Naive B cell (primary cell): Measurements from ENCODE around the gene EIF5A2. TPM values are rescaled to one million over a fixed set of nuclear protein-coding genes. Genes with fewer than 3 reads are reported as not detected.
"Not testable (repeated sequence)": the region's sequence is repeated elsewhere in the genome, so short reads cannot be mapped to it uniquely, and the experiment has no call there.

Experiments
- ATAC-seq, 2 donors: fragments of 150-1000 bp; cut with Tn5 transposase; 2 replicates each; pipeline ENCODE4 v1.10.0; 2021; ENCODE audit warnings: low read depth in 2 of 2, mild to moderate bottlenecking in 2 of 2, moderate library complexity in 2 of 2
- DNase-seq: peaks from one replicate; pipeline ENCODE4 v3.0.0; 2022
- H3K27ac Mint-ChIP-seq, 6 donors: one replicate each; pipeline ENCODE4 v1.8.0; 2020 to 2022; ENCODE audit warnings: mild to moderate bottlenecking in 6 of 6, mixed read lengths in 6 of 6, moderate library complexity in 5 of 6, inconsistent platforms in 2 of 6
- H3K27me3 Mint-ChIP-seq, 3 donors: one replicate each; pipeline ENCODE4 v1.8.0; 2021 to 2022; ENCODE audit warnings: mixed read lengths in 3 of 3, mild to moderate bottlenecking in 1 of 3
- H3K36me3 Mint-ChIP-seq, 2 donors: one replicate each; pipeline ENCODE4 v1.8.0; 2020 to 2022; ENCODE audit warnings: mixed read lengths in 2 of 2, inconsistent platforms in 1 of 2, mild to moderate bottlenecking in 1 of 2
- H3K4me1 Mint-ChIP-seq, 3 donors: one replicate each; pipeline ENCODE4 v1.8.0; 2020 to 2022; ENCODE audit warnings: mixed read lengths in 3 of 3, inconsistent platforms in 1 of 3, mild to moderate bottlenecking in 1 of 3, moderate library complexity in 1 of 3
- H3K4me3 Mint-ChIP-seq, 8 donors: one replicate each; pipeline ENCODE4 v1.8.0; 2020 to 2022; ENCODE audit warnings: mild to moderate bottlenecking in 8 of 8, mixed read lengths in 8 of 8, moderate library complexity in 8 of 8, inconsistent platforms in 2 of 8
- H3K9me3 Mint-ChIP-seq, 7 donors: one replicate each; pipeline ENCODE4 v1.8.0; 2020 to 2022; ENCODE audit warnings: mixed read lengths in 7 of 7, mild to moderate bottlenecking in 5 of 7, inconsistent platforms in 2 of 7, moderate library complexity in 1 of 7
- polyA plus RNA-seq, 6 donors: library from polyadenylated mRNA; unstranded; fragments of 300-500 nt; fragmentation: Illumina TruSeq; gene quantifications; one replicate each; pipeline ENCODE4 v1.2.3, GENCODE V29; 2021; ENCODE audit warnings: low read depth in 6 of 6

Gene EIF5A2
- polyA plus RNA-seq, 6 donors from 2014 or later: 4.4 to 6.6 (median 5.8) TPM

DNA sequence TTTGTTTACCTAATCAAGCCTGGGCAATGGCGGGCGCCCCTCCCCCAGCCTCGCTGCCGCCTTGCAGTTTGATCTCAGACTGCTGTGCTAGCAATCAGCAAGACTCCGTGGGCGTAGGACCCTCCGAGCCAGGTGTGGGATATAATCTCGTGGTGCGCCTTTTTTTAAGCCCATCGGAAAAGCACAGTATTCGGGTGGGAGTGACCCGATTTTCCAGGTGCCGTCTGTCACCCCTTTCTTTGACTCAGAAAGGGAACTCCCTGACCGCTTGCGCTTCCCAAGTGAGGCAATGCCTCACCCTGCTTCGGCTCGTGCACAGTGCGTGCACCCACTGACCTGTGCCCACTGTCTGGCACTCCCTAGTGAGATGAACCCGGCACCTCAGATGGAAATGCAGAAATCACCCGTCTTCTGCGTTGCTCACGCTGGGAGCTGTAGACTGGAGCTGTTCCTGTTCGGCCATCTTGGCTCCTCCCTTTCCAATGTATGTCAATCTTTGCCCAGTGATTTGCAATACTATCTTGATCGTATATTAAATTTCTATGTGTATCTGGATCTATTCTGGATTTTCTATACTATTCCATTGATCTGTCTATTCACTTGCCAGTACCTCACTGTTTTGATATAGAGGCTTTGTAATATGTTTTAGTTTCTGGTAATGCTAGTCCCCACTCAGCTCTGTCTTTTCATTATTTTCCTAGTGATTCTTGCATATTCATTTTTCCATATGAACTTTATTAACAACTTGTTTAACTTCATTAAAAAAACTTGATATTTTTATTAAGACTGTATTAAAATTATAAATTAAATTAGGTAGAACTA is 24.1 kb downstream of the EIF5A2 start:
- not testable (repeated sequence) for DNase-seq, H3K4me3 Mint-ChIP-seq, H3K9me3 Mint-ChIP-seq, H3K27ac Mint-ChIP-seq, H3K4me1 Mint-ChIP-seq, ATAC-seq, H3K36me3 Mint-ChIP-seq
- peaks cover 0 to 13% (median 5%) of the 10 kb centered on the region in 3 donors for H3K27me3 Mint-ChIP-seq

DNA sequence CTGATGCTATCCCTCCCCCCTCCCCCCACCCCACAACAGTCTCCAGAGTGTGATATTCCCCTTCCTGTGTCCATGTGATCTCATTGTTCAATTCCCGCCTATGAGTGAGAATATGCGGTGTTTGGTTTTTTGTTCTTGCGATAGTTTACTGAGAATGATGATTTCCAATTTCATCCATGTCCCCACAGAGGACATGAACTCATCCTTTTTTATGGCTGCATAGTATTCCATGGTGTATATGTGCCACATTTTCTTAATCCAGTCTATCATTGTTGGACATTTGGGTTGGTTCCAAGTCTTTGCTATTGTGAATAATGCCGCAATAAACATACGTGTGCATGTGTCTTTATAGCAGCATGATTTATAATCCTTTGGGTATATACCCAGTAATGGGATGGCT is 29.7 kb downstream of the EIF5A2 start:
- not testable (repeated sequence) for H3K36me3 Mint-ChIP-seq, H3K4me3 Mint-ChIP-seq, H3K4me1 Mint-ChIP-seq, H3K27me3 Mint-ChIP-seq, DNase-seq, ATAC-seq, H3K27ac Mint-ChIP-seq
- peaks cover 0 to 15% (median 7%) of the 10 kb centered on the region in 7 donors for H3K9me3 Mint-ChIP-seq

DNA sequence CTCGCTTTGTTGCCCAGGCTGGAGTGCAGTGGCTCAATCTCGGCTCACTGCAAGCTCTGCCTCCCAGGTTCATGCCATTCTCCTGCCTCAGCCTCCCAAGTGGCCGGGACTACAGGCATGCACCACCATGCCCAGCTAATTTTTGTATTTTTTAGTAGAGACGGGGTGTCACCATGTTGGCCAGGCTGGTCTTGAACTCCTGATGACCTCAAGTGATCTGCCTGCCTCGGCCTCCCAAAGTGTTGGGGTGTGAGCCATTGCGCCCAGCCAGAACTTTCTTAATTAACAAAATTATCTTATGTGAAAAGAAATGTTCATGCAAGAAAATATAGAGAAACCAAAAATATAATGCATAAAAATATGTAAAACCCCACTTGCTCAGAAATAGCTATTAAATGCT is 31.1 kb downstream of the EIF5A2 start:
- H3K9me3 Mint-ChIP-seq: peaks cover 0 to 15% (median 8%) of the 10 kb centered on the region in 7 donors
- not testable (repeated sequence) for H3K4me1 Mint-ChIP-seq, H3K27ac Mint-ChIP-seq, H3K4me3 Mint-ChIP-seq, DNase-seq, H3K27me3 Mint-ChIP-seq, ATAC-seq, H3K36me3 Mint-ChIP-seq

DNA sequence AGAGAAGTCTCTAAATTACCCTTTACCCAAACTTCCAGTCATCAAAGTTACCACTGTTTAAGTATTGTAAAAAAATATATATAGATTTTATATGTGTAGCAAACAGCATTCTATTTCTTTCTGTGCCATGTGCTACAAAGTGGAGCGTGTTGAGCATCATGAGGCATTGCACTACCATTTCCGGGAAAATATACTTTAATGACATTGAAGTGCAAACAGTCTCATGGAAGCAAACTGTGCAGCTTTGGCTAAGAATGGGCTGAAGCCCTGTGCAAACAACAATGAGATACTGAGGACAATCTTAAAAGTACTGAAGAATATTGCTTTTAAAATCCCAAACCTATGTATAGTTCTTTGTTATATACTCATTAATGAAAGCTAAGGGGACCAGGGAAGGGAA is 31.9 kb downstream of the EIF5A2 start:
- Mint-ChIP-seq H3K27ac (no peak overlapping the region), H3K4me3 (no peak overlapping the region), H3K36me3 (no peaks in the 10 kb centered on the region), H3K9me3 (peaks cover 0 to 15% (median 8%) of the 10 kb centered on the region in 7 donors), H3K27me3 (no peaks in the 10 kb centered on the region), H3K4me1 (no peaks in the 10 kb centered on the region)
- ATAC-seq (no peak), DNase-seq (no peak)

DNA sequence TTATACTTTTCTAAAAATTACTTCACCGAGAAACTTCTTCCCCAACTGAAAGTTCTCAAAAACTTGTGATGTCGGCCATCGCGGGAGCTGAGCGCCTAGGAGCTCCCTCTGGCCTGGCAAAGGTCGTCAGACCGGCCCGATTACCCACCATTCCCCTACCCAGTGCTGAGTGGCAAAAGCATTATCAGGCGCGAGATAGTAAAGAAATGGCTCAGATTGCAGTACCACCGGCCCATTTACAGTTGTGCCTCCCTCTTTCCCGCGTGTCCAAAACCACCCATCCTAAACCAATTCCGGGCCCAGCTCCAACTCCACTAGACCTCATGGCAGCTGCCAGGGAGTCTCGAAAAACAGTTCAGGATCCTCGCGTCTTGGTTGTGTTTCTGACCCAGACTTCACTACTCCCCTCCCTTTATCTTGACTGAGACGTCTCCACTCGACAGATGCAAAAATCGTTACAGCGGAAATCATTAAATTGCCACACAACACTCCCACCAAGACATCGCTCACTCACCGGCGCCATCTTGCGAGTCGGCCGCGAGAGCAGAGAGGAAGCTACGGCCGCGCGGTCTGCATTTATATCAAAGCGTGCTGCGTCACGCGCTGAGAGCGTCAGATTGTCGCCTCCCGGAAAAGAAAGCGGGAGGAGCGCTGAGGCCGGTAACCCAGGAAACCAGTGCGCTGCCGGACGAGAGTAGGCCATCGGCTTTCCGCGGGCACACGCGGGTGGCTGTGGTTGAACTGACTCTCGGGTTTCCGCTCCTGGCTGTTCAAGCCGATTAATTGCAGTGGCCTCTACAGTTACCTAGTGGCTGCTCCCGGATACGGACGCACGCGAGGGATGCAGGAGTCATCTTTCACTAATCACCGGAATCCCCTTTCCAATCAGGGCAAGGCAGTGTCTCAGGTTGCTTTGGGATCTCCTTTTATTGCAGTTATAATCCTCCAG is 38.5 kb downstream of the EIF5A2 start, which contains the start of gene RPL22L1:
RPL22L1 (minus strand) TSS at position 551 of the 949 bp plus-strand sequence; CDS start at position 523, 28 bp downstream.
- Mint-ChIP-seq H3K27me3 (no peaks in the 10 kb centered on the region), H3K36me3 (peaks cover 9 to 18% of the 10 kb centered on the region in 2 donors)

DNA sequence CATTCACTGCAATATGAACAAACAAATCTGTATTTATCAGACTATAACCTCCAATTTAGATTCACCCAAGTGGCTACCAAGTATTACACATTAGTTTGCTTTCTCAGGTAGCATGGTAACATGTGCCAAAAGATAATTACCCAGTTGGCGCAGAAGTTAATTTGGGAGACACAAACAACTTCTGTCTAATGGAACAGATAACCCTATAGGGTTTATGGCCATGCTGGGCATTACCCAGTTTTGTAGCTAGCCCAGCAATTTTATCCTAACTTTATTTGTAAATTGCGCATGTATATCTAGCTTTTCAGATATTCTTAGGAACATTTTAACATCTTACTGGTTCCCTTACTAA is 39.2 kb downstream of the EIF5A2 start:
- Mint-ChIP-seq H3K36me3 (peaks cover 9 to 25% of the 10 kb centered on the region in 2 donors), H3K4me1 (peaks cover 20 to 39% (median 33%) of the 10 kb centered on the region in 3 donors), H3K9me3 (peaks cover 0 to 6% (median 4%) of the 10 kb centered on the region in 7 donors), H3K27ac (peak overlapping the region; percentile 97 to 99 (median 99)), H3K4me3 (peak overlapping the region; percentile 91 to 99 (median 98)), H3K27me3 (no peaks in the 10 kb centered on the region)
- no peak for DNase-seq
- ATAC-seq: no peak

More for the DNA sequence above, 38.5 kb downstream of the EIF5A2 start, which contains the start of gene RPL22L1:
- peak within 1 kb of the TSS; percentile 91 to 99 (median 98) for H3K4me3 Mint-ChIP-seq
- H3K4me1 Mint-ChIP-seq: peaks cover 15 to 39% (median 28%) of the 10 kb centered on the region in 3 donors
- peak within 1 kb of the TSS; percentile 97 to 99 (median 99) for H3K27ac Mint-ChIP-seq
- DNase-seq: peak; percentile 94
- peaks cover 0 to 8% (median 4%) of the 10 kb centered on the region in 7 donors for H3K9me3 Mint-ChIP-seq
- peak; percentile 83 to 84 for ATAC-seq

DNA sequence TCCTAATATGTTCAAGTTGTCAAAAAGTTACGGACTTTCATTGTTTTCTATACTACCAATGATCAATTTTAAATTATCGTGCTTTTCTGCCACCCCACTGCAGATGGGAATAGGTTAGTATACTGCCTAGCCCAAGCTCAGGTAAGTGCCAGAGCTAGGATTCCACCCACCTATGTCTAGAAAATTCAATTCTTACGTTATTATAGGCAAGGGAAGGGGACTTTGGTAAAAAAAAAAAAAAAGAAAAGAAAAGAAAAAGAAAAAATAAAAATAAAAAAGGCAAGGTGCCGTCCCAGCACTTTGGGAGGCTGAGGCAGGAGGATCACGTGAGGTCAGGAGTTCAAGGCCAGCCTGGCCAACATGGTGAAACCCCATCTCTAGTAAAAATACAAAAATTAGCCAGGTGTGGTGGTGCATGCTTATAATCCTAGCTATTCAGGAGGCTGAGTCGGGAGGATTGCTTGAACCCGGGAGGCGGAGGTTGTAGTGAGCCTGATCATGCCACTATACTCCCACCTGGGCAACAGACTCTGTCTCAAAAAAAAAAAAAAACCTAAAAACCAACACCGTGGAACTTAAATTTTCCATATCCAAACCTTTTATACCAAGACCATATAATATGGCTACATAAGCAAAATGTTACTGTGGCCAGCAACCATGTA is 39.7 kb downstream of the EIF5A2 start:
- Mint-ChIP-seq H3K4me1 (peaks cover 20 to 39% (median 37%) of the 10 kb centered on the region in 3 donors), H3K36me3 (peaks cover 9 to 27% of the 10 kb centered on the region in 2 donors), H3K4me3 (peak overlapping the region; percentile 91 to 99 (median 98)), H3K27ac (peak overlapping the region; percentile 33 to 99 (median 99)), H3K9me3 (peaks cover 0 to 2% (median 0%) of the 10 kb centered on the region in 7 donors), H3K27me3 (no peaks in the 10 kb centered on the region)
- no peak for DNase-seq
- no peak for ATAC-seq

DNA sequence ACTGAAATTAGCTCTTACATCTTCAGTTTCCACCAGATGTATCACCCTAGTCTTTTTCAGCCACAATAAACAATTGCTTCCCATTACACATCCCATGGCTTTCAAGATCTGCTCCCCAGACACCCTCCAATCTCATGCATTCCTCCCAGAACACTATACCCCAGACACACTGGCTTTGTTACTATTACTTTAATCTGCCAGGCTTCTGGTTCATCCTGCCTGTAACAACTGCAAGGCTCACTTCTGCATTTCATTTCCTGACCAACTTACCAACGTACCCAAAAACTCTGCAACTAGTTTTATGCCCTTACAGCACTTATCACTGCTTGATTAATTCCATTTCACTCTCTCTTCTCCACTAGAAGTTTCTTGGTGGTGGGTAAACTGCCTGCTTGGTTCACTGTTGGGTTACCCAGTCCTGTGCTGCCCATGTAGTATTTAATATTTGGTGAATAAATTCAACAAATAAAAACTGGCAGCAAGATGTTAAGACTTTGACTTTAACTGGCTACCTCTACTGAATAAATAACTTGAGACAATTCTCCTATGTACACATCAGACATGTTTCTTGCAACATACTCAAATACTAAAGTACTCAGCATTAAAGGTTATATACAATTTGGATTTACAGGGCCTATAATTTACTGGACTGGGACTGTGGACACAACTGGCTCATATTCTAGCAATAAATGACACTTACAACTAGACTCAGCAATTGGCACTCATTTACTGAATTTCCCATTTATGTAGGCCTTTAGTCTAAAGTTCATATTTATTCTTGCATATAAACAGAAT is 41.1 kb downstream of the EIF5A2 start:
- ATAC-seq: peak; percentile 61 to 63
- Mint-ChIP-seq H3K4me3 (peak overlapping the region; percentile 32 to 67 (median 56)), H3K27ac (peak overlapping the region; percentile 31 to 85 (median 72)), H3K4me1 (peaks cover 20 to 39% (median 37%) of the 10 kb centered on the region in 3 donors), H3K27me3 (no peaks in the 10 kb centered on the region), H3K9me3 (peaks cover 0 to 1% (median 0%) of the 10 kb centered on the region in 7 donors), H3K36me3 (peaks cover 9 to 27% of the 10 kb centered on the region in 2 donors)
- peak; percentile 72 for DNase-seq

DNA sequence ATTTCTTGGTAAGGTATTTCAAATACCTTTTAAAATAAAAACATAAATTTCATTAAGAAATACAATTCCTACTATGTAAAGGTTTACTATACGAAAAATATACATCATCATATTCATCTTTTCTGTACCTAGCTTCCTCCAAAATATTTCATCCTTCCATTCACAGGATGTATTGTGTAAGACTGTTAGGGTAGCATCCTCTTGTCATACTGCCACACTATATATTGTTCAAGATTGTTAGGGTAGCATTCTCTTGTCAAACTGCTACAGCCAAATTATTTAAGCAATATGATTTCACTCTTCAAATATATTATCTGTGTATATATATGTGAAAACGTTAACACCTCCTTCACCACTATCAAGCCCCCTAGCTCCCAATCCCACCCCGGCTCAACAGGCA is 41.9 kb downstream of the EIF5A2 start:
- Mint-ChIP-seq H3K4me3 (peak overlapping the region in 1 of 8 donors; percentile 66), H3K9me3 (peaks cover 0 to 1% (median 0%) of the 10 kb centered on the region in 7 donors), H3K4me1 (peaks cover 20 to 39% (median 37%) of the 10 kb centered on the region in 3 donors), H3K27me3 (no peaks in the 10 kb centered on the region), H3K36me3 (peaks cover 9 to 27% of the 10 kb centered on the region in 2 donors), H3K27ac (peak overlapping the region in 2 of 6 donors; percentile 50 to 85)
- DNase-seq: no peak
- ATAC-seq: no peak

DNA sequence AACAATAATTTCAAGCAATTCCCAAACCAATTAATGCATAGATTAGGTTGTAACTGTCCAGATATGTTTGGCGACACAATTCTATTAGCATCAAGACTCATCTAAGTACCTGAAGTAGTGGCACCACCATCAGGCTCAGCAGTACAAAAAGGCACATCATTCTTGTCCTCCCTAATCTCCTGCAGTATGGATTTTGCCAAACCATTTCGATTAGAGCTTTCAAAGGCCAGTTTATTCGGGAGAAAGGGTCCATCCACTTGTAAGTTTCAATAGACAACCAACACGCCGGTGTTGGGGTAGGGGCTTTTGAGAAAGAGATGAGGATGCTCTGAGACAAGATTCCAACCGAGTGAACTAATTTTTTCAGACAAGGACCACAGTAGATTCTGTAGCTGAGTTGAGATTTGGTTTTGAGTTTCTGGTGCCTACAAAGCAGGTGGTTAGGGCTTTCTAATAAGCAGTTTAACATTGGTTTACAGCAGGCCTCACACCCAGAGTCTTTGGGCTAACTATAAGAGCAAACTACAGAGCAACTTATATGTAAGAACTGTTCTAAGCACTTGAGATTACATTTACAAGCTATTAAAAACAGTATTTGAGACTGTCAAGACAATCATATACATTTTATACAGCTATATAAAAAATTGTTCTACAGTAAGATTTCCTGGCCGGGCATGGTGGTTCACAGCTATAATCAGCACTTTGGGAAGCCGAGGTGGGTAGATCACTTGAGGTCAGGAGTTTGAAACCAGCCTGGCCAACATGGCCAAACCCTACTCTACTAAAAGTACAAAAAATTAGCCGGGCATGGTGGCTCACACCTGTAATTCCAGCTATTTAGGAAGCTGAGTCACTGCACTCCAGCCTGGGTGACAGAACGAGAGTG is 43.0 kb downstream of the EIF5A2 start:
- Mint-ChIP-seq H3K27ac (peak overlapping the region in 2 of 6 donors; percentile 70 to 87), H3K27me3 (no peaks in the 10 kb centered on the region), H3K36me3 (peaks cover 9 to 27% of the 10 kb centered on the region in 2 donors), H3K9me3 (peaks cover 0 to 1% (median 0%) of the 10 kb centered on the region in 7 donors), H3K4me3 (no peak overlapping the region), H3K4me1 (peaks cover 20 to 37% (median 34%) of the 10 kb centered on the region in 3 donors)
- ATAC-seq (no peak), DNase-seq (no peak)

DNA sequence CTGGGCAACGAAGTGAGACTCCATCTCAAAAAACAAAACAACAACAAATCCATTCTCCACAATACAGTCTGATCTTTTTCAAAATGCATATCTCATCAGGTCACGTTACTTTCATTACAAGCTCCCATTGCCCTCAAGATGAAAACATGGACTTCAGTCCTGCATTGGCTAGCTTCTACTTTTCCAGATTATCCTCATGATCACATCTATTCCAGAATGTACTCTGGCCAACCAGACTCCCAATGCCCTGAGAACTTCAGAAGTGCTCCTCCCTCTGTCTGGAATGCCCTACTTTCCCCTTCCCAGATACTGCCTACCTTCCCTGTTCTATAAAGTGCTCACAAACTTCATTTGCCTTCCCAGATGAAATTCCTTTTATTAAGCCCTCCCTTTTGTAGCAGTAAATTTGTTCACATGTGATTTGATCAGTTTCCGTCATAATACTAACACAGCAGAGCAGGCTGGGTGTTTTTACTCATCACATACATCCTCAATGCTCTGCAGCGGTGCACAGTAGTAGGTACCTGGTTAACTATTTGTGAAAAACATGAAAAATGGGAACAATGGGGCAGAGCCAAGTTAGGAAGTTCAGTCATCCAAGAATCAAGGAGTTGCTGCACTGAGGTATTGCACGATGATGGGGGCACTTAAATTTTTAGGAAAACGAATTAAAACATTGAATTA is 43.8 kb downstream of the EIF5A2 start:
- Mint-ChIP-seq H3K4me1 (peaks cover 15 to 32% (median 26%) of the 10 kb centered on the region in 3 donors), H3K36me3 (peaks cover 5 to 21% of the 10 kb centered on the region in 2 donors), H3K27ac (peak overlapping the region in 2 of 6 donors; percentile 65 to 89), H3K4me3 (no peak overlapping the region), H3K9me3 (peaks cover 0 to 1% (median 0%) of the 10 kb centered on the region in 7 donors), H3K27me3 (no peaks in the 10 kb centered on the region)
- no peak for ATAC-seq
- no peak for DNase-seq
